Adrenal gland (tissue), 19 donors: ENCODE results near the gene DLGAP1. TPM values are rescaled to one million over a fixed set of nuclear protein-coding genes. Genes with fewer than 3 reads are reported as not detected.
"Not testable (repeated sequence)": the region's sequence is repeated elsewhere in the genome, so short reads cannot be mapped to it uniquely, and the experiment has no call there.

Experiments used
- DNase-seq, 7 donors: peaks; one replicate each; pipeline ENCODE4 v3.0.0-alpha.2; 2019 to 2020
- H3K27ac ChIP-seq, 5 donors: fragments of 200-600 bp; sonication (generic) in 4 of 5; 1 replicate in 3 of 5; 2 replicates in 2 of 5; pipeline versions ENCODE4 v1.5.1 to v1.8.0; 2016 to 2020; ENCODE audit warnings: mild to moderate bottlenecking in 1 of 5
- H3K27me3 ChIP-seq: fragments of 200-600 bp; 2 replicates; pipeline ENCODE4 v1.8.0; 2021
- H3K36me3 ChIP-seq, 2 donors: fragments of 200-600 bp; replicated peaks in 1 of 2; 1 replicate in 1 of 2; 2 replicates in 1 of 2; pipeline versions ENCODE4 v1.5.1 to v1.8.0; 2018 to 2022
- H3K4me1 ChIP-seq, 2 donors: fragments of 200-600 bp; replicated peaks in 1 of 2; 1 replicate in 1 of 2; 2 replicates in 1 of 2; pipeline versions ENCODE4 v1.5.1 to v1.8.0; 2018 to 2021
- H3K4me3 ChIP-seq, 4 donors: fragments of 200-600 bp; sonication (generic) in 3 of 4; one replicate each; pipeline ENCODE4 v1.5.1; 2016 to 2018
- H3K9me3 ChIP-seq, 3 donors: fragments of 200-600 bp; sonication (generic) in 1 of 3; replicated peaks in 1 of 3; 1 replicate in 2 of 3; 2 replicates in 1 of 3; pipeline versions ENCODE4 v1.5.1 to v1.8.0; 2016 to 2021
- POLR2A ChIP-seq, 2 donors: fragments of 450-650 bp; IDR thresholded peaks; one replicate each; pipeline ENCODE4 v1.6.1; 2017; ENCODE audit warnings: antibody characterized with exemption in 2 of 2, mild to moderate bottlenecking in 2 of 2, moderate library complexity in 1 of 2
- WGBS, 4 donors: extraction: QIAGEN DNeasy Blood & Tissue Kit in 2 of 4; methylation state at CpG; one replicate each; pipeline versions ENCODE4 v1.1.5 to v1.1.7; 2013 to 2017; 5-methylcytosine and 5-hydroxymethylcytosine counted together
- intact Hi-C, 2 donors: fragments of 100-400 bp; cut with DNase I; formaldehyde crosslinking; loops; one replicate each; pipeline versions ENCODE4 v1.14.1 to v1.15.0; 2022 to 2023
- long read RNA-seq, 10 donors: library from polyadenylated mRNA in 3 of 10; unstranded in 2 of 10; stranded (forward) in 1 of 10; transcript quantifications; one replicate each; pipeline ENCODE4 v2.0.0 and lab custom pipeline, GENCODE V29; 2021 to 2026
- polyA plus RNA-seq, 3 donors: library from polyadenylated mRNA; stranded (reverse); fragments of 200-250 nt in 2 of 3; fragments of 350-450 nt in 1 of 3; fragmentation: Illumina TruSeq in 1 of 3; extraction: RNeasy Lipid Tissue Mini Kit (QIAGEN cat#74804) in 1 of 3; gene quantifications; one replicate each; pipeline ENCODE4 v1.2.3, GENCODE V29; 2013 to 2014
- total RNA-seq, 9 donors: library from RNA; depleted of rRNA in 4 of 9; stranded (reverse); fragments of >200 nt in 4 of 9; fragments of 120-200 nt in 1 of 9; fragmentation: NEBNext Ultra II Directional in 1 of 9; extraction: Animal tissue kit (Norgen Biotek cat#: 25700) in 1 of 9; gene quantifications; one replicate each; pipeline versions ENCODE4 v1.1.0 to v1.2.4, GENCODE V29; 2013 to 2023
- TF ChIP-seq, protein P1 (sequence below), 6 experiments: fragments of 450-650 bp in 4 of 6; fragments of 200-600 bp in 2 of 6; sonication (generic) in 1 of 6; IDR thresholded peaks; 1 replicate in 5 of 6; 2 replicates in 1 of 6; pipeline versions ENCODE4 v1.5.1 to v1.8.0; 2016 to 2021; ENCODE audit warnings: antibody characterized with exemption in 6 of 6, mild to moderate bottlenecking in 2 of 6, moderate library complexity in 1 of 6
- donor health status: healthy with polysubstance abuse.
- donor health status: Bipolar disorder and iron deficiency.
- donor health status: DM: yes; HTN: yes; CAD: no.
- donor health status: DM: no; HTN: no; CAD: no.
- donor health status: DM: no; HTN: no; CAD: no.
- donor health status: DM: yes; HTN: yes; CAD: no.

Gene DLGAP1
- 10 to 100 TPM in 6 of 9 donors, 1 to 10 TPM in 3; 1.7 to 30.9 (median 15.7) TPM for total RNA-seq
- 10 to 100 TPM in 1 of 3 donors, 1 to 10 TPM in 2; 3.4 to 23.0 (median 4.4) TPM for polyA plus RNA-seq
- long read RNA-seq, donor 1 = 0 reads
- long read RNA-seq, donor 2, partial matches to known transcripts = 5 of 5 reads
- long read RNA-seq, donor 2, other reads (novel, unspliced or antisense) = 0 of 5 reads
- long read RNA-seq, donor 3 = 0 reads
- long read RNA-seq, donor 4, partial matches to known transcripts = 1 of 4 reads
- long read RNA-seq, donor 4, other reads (novel, unspliced or antisense) = 3 of 4 reads
- long read RNA-seq, donor 5, full-length matches to known transcripts = 2 of 19 reads
- long read RNA-seq, donor 5, partial matches to known transcripts = 7 of 19 reads
- long read RNA-seq, donor 5, other reads (novel, unspliced or antisense) = 10 of 19 reads
- long read RNA-seq, donor 6, partial matches to known transcripts = 0 of 3 reads
- long read RNA-seq, donor 6, other reads (novel, unspliced or antisense) = 3 of 3 reads
- long read RNA-seq, donor 7 = 0 reads
- long read RNA-seq, donor 8, full-length matches to known transcripts = 3 of 3 reads
- long read RNA-seq, donor 8, partial matches to known transcripts = 0 of 3 reads
- long read RNA-seq, donor 8, other reads (novel, unspliced or antisense) = 0 of 3 reads
- long read RNA-seq, donor 9, full-length matches to known transcripts = 1 of 1 reads
- long read RNA-seq, donor 9, partial matches to known transcripts = 0 of 1 reads
- long read RNA-seq, donor 9, other reads (novel, unspliced or antisense) = 0 of 1 reads
- long read RNA-seq, donor 10 = 0 reads

GRCh38 chr18:4455113-4455811 lies at the start of gene DLGAP1:
Gene DLGAP1, minus strand, starts transcription at chr18:4455307.
- no peak within 1 kb of the TSS for H3K27ac ChIP-seq
- intact Hi-C loops = no loop called here
- 0 to 7% (median 2%) methylated on average over 7 to 75 of the region's 75 CpGs for WGBS, 4 donors
- H3K27me3 ChIP-seq = peaks cover 14% of the 10 kb centered on the region
- H3K36me3 ChIP-seq = no peaks in the 10 kb centered on the region
- H3K4me3 ChIP-seq = peak within 1 kb of the TSS in 1 of 4 donors; percentile 38
- peak in 6 of 7 donors; percentile 17 to 72 (median 25) for DNase-seq
- H3K4me1 ChIP-seq = no peaks in the 10 kb centered on the region
- H3K9me3 ChIP-seq = no peaks in the 10 kb centered on the region
- TF ChIP-seq, protein P1, sequence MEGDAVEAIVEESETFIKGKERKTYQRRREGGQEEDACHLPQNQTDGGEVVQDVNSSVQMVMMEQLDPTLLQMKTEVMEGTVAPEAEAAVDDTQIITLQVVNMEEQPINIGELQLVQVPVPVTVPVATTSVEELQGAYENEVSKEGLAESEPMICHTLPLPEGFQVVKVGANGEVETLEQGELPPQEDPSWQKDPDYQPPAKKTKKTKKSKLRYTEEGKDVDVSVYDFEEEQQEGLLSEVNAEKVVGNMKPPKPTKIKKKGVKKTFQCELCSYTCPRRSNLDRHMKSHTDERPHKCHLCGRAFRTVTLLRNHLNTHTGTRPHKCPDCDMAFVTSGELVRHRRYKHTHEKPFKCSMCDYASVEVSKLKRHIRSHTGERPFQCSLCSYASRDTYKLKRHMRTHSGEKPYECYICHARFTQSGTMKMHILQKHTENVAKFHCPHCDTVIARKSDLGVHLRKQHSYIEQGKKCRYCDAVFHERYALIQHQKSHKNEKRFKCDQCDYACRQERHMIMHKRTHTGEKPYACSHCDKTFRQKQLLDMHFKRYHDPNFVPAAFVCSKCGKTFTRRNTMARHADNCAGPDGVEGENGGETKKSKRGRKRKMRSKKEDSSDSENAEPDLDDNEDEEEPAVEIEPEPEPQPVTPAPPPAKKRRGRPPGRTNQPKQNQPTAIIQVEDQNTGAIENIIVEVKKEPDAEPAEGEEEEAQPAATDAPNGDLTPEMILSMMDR (IDR thresholded peaks at IDR 0.05) = no peak
- peak in 1 of 2 donors; percentile 28 for TF ChIP-seq POLR2A (IDR thresholded peaks at IDR 0.05)

GRCh38 chr18:4494703-4495284 lies 39.7 kb upstream of the DLGAP1 start:
- H3K36me3 ChIP-seq, DNase-seq, H3K4me1 ChIP-seq, intact Hi-C loops, H3K27ac ChIP-seq, H3K4me3 ChIP-seq, H3K9me3 ChIP-seq, H3K27me3 ChIP-seq: not testable (repeated sequence)
- WGBS, 4 donors = 69 to 80% (median 78%) methylated on average over 4 of the region's 4 CpGs

- 26 to 38% (median 37%) methylated on average over 3 of the region's 3 CpGs for WGBS, 4 donors
- TF ChIP-seq POLR2A (IDR thresholded peaks at IDR 0.05) = no peak
- TF ChIP-seq, protein P1 (IDR thresholded peaks at IDR 0.05) = no peak
These were observed 13.4 kb upstream of the DLGAP1 start for GRCh38 chr18:4468511-4468910.

GRCh38 chr18:4454537-4455112 lies 482 bp downstream of the DLGAP1 start:
- Histone ChIP-seq H3K27ac (no peak overlapping the region), H3K27me3 (peaks cover 14% of the 10 kb centered on the region), H3K36me3 (no peaks in the 10 kb centered on the region), H3K4me1 (no peaks in the 10 kb centered on the region), H3K4me3 (peak overlapping the region in 1 of 4 donors; percentile 38), H3K9me3 (no peaks in the 10 kb centered on the region)
- no peak for DNase-seq
- intact Hi-C loops = no loop called here
- no peak for TF ChIP-seq POLR2A (IDR thresholded peaks at IDR 0.05)
- TF ChIP-seq, protein P1 (IDR thresholded peaks at IDR 0.05) = no peak
- 0 to 3% (median 1%) methylated on average over 12 to 65 of the region's 65 CpGs for WGBS, 4 donors

More at GRCh38 chr18:4468511-4468910, 13.4 kb upstream of the DLGAP1 start:
- no peaks in the 10 kb centered on the region for H3K27me3 ChIP-seq
- intact Hi-C loops = no loop called here
- H3K9me3 ChIP-seq = no peaks in the 10 kb centered on the region
- no peak for DNase-seq
- no peaks in the 10 kb centered on the region for H3K36me3 ChIP-seq
- no peak overlapping the region for H3K27ac ChIP-seq
- no peak overlapping the region for H3K4me3 ChIP-seq
- no peaks in the 10 kb centered on the region for H3K4me1 ChIP-seq
